ENCODE results near the gene AGRN. TPM values are rescaled to one million over a fixed set of nuclear protein-coding genes. Genes with fewer than 3 reads are reported as not detected.

The AGRN gene
- total RNA-seq, 1 experiment from 2014 or later, result 175 TPM

DNA sequence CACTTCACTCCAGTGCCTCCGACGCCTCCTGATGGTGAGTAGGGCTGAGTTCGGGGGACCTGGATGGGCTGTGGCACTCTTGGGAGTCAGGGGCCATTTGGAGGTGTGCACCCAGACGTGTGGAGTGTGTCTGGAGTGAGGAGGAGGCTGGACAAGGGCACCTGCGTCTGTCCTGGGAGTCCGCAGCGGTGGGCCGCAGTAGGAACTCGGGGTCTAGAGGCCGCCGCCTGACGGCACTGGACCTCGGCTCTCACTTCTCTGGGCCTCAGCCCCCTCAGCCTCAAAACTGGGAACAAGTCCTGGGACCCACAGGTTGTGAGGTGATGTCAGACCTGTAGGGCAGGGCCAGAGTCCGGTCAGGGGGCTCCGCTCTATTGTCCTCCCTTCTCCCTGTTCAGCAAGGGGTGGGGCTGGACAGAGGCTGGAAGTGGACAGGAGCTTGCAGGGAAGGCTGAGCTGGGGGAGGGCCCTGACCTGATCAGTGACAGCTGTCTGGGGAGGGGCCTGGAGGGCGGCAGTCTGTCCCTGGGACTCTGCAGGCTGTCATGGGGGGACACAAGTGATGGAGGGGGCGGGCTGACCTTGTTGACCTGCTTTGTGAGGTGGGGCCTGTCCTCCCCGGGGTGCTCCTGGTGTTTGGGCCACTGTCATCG, 15.5 kb downstream of the AGRN start:
- no peak overlapping the region for H3K27ac ChIP-seq (ENCODE audit: insufficient read length, low read depth, low read length)
- no peak overlapping the region for H4K91ac ChIP-seq (ENCODE audit: insufficient read length, low read depth, low read length)
- H3K79me2 ChIP-seq (ENCODE audit: insufficient read depth, low read length), result no peaks in the 10 kb centered on the region
- H3T11ph ChIP-seq (ENCODE audit: low read length), result no peak overlapping the region
- H3K9me3 ChIP-seq (ENCODE audit: control insufficient read depth, low read depth, low read length), result no peaks in the 10 kb centered on the region
- DNase-seq, result no peak
- H3K79me1 ChIP-seq (ENCODE audit: insufficient read depth, low read depth, low read length, poor library complexity, severe bottlenecking), result no peaks in the 10 kb centered on the region
- H2AK5ac ChIP-seq (ENCODE audit: insufficient read length, low read length), result no peak overlapping the region
- Mint-ChIP-seq H3K9me3 (no peaks in the 10 kb centered on the region), H3K4me3 (peak overlapping the region in 1 of 2 experiments; percentile 51; a peak in 2 of 5 replicates), H3K36me3 (ENCODE audit: insufficient read depth in 1 of 3, low read depth in 3 of 3) (peaks cover 6 to 18% (median 17%) of the 10 kb centered on the region in 3 experiments; a peak in 6 of 7 replicates), H3K27ac (no peak overlapping the region), H3K4me1 (peaks cover 14 to 29% of the 10 kb centered on the region in 2 experiments), H3K27me3 (ENCODE audit: low read depth) (peaks cover 57% of the 10 kb centered on the region)
- H4K5ac ChIP-seq (ENCODE audit: insufficient read length, low read depth, low read length), result no peak overlapping the region
- H2AFZ ChIP-seq (ENCODE audit: low read length), result no peak overlapping the region
- no peak overlapping the region for H2BK15ac ChIP-seq (ENCODE audit: low read depth, low read length)
- no peak overlapping the region for H3K56ac ChIP-seq (ENCODE audit: insufficient read length, low read depth, low read length)
- no peak overlapping the region for H2BK120ac ChIP-seq (ENCODE audit: low read depth, low read length, poor library complexity, severe bottlenecking)
- no peak overlapping the region for H2BK20ac ChIP-seq (ENCODE audit: low read depth, low read length, poor library complexity, severe bottlenecking)
- H3K18ac ChIP-seq (ENCODE audit: insufficient read length, low read depth, low read length), result no peak overlapping the region
- no peak overlapping the region for H3K9ac ChIP-seq (ENCODE audit: extremely low read depth, insufficient read length, low read length)
- WGBS (ENCODE audit: extremely low coverage, insufficient read length, low lambda C conversion rate), result no CpG with 5 or more reads among the region's 19 CpGs
- H3K4ac ChIP-seq (ENCODE audit: low read depth, low read length), result no peak overlapping the region
- H3K4me1 ChIP-seq (ENCODE audit: insufficient read depth, low read length), result peaks cover 4% of the 10 kb centered on the region; the same call in 1 of the 2 replicates
- no peaks in the 10 kb centered on the region for H4K20me1 ChIP-seq (ENCODE audit: control insufficient read depth, insufficient read depth, insufficient read length)
- no peaks in the 10 kb centered on the region; the same call in 1 of the 2 replicates for H3K27me3 ChIP-seq (ENCODE audit: insufficient read depth, low read length)
- no peak overlapping the region for H3K4me2 ChIP-seq (ENCODE audit: insufficient read depth, insufficient read length, low read length)
- no peak overlapping the region for H4K8ac ChIP-seq (replicated peaks; ENCODE audit: insufficient read length, low read depth, low read length)
- no peak overlapping the region for H2BK12ac ChIP-seq (ENCODE audit: insufficient read length, low read depth, low read length)
- no peak overlapping the region for H3K23ac ChIP-seq (ENCODE audit: insufficient read length, low read depth, low read length)
- H3K14ac ChIP-seq (ENCODE audit: insufficient read depth, low read length), result no peak overlapping the region
- peaks cover 10% of the 10 kb centered on the region for H3K23me2 ChIP-seq (ENCODE audit: insufficient read length, low read depth, low read length, poor library complexity, severe bottlenecking)
- no peak overlapping the region for H2BK5ac ChIP-seq (ENCODE audit: insufficient read length, low read length)
- TF ChIP-seq, protein P1, sequence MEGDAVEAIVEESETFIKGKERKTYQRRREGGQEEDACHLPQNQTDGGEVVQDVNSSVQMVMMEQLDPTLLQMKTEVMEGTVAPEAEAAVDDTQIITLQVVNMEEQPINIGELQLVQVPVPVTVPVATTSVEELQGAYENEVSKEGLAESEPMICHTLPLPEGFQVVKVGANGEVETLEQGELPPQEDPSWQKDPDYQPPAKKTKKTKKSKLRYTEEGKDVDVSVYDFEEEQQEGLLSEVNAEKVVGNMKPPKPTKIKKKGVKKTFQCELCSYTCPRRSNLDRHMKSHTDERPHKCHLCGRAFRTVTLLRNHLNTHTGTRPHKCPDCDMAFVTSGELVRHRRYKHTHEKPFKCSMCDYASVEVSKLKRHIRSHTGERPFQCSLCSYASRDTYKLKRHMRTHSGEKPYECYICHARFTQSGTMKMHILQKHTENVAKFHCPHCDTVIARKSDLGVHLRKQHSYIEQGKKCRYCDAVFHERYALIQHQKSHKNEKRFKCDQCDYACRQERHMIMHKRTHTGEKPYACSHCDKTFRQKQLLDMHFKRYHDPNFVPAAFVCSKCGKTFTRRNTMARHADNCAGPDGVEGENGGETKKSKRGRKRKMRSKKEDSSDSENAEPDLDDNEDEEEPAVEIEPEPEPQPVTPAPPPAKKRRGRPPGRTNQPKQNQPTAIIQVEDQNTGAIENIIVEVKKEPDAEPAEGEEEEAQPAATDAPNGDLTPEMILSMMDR (conservative IDR thresholded peaks at IDR 0.05), result 0 out of 3 replicates have a peak, but pooled peaks have one; percentile 15

Measured in H9 (cell line).